HFF-Myc (cell line): Measurements from ENCODE around the gene MYO1G.

Experiments
- DNase-seq: peaks from one replicate; pipeline ENCODE4 v3.0.0-alpha.2; 2011; ENCODE audit warnings: low read depth; ENCODE audit errors: extremely low read depth
- H3K4me3 ChIP-seq: replicated peaks from 2 replicates; pipeline ENCODE4 v1.5.1; 2011; ENCODE audit warnings: low read depth, mild to moderate bottlenecking, control low read depth, low read length
- TF ChIP-seq, protein P1 (sequence below): IDR thresholded peaks from 2 replicates; pipeline ENCODE4 v1.5.1; 2012; ENCODE audit warnings: mild to moderate bottlenecking, low read depth, low read length, control low read depth; ENCODE audit errors: missing control alignments

Gene MYO1G

GRCh38 chr7:44918029-44918428 is 60.8 kb downstream of the MYO1G start:
- TF ChIP-seq, protein P1, sequence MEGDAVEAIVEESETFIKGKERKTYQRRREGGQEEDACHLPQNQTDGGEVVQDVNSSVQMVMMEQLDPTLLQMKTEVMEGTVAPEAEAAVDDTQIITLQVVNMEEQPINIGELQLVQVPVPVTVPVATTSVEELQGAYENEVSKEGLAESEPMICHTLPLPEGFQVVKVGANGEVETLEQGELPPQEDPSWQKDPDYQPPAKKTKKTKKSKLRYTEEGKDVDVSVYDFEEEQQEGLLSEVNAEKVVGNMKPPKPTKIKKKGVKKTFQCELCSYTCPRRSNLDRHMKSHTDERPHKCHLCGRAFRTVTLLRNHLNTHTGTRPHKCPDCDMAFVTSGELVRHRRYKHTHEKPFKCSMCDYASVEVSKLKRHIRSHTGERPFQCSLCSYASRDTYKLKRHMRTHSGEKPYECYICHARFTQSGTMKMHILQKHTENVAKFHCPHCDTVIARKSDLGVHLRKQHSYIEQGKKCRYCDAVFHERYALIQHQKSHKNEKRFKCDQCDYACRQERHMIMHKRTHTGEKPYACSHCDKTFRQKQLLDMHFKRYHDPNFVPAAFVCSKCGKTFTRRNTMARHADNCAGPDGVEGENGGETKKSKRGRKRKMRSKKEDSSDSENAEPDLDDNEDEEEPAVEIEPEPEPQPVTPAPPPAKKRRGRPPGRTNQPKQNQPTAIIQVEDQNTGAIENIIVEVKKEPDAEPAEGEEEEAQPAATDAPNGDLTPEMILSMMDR, result no peak
- no peak for DNase-seq

DNA sequence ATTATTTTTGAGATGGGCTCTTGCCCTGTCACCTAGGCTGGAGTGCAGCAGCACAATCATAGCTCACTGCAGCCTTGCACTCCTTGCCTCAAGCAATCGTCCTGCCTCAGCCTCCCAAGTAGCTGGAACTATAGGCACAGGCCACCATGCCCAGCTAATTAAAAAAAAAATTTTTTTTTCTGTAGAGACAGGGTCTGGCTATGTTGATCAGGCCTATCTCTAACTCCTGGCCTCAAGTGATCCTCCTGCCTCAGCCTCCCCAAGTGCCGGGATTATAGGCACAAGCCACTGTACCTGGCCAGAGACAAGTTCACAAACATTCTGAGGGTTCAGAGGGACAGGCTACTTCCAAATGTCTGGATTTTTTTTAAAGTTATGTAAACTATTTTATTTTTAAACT is 61.4 kb downstream of the MYO1G start:
- H3K4me3 ChIP-seq, result no peak overlapping the region
- no peak for DNase-seq
- TF ChIP-seq, protein P1, result no peak

More at GRCh38 chr7:44918029-44918428, 60.8 kb downstream of the MYO1G start:
- no peak overlapping the region for H3K4me3 ChIP-seq

DNA sequence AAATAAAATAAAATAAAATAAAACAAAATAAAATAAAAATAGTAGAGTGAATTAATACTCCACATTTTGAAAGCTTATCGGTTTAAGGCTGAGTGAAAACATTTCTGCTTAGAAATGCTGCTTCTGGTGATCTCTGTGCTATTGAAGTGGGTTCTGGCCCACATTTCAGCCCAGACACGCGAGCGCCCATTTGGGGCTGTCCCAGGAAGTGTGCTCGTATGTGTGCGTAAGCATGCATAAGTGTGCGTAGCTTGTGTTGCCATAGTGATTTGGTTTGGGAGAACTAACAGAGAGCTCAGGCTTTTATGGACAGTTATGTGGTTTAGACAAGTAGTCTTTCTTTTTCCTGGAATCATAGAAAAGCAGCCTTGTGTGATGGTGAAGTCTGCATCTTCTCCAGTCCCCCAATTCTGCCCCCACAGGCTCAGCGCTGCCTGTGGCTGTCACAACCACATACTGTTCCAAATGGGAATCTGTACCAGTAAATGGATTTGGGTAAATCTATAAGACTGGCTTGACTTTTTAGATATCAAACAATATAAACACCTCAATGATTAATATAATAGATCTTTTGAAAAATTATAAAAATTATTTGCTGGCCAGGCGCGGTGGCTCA is 63.7 kb downstream of the MYO1G start:
- no peak for DNase-seq
- H3K4me3 ChIP-seq, result no peak overlapping the region
- TF ChIP-seq, protein P1, result no peak

DNA sequence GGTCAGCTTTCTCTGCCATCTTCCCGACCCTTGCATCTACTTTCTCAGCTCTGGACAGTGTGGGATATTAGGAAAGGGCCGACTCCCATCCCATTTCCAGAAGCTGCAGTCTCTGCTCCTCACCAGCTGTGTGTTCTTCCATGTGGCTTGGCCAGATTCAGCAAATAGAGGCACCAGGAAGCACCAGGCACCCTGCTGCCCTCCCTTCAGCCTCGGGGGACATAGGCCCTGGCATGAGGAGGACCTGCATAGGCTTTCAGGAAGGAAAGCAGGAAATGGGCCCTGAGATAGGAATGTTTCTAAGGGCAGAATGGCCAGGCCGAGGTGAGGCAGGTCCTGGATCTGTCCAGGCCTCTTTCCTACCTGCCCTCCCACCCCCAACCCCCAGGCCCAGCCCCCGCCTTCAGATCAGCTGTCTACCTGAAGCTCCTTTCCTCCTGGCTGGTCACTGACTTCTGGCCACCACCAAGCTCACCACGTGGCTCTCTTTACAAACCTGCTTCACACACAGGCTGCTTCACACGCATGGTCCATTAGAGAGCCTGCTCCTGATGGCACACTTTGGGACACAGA is 66.0 kb downstream of the MYO1G start:
- TF ChIP-seq, protein P1, result no peak
- H3K4me3 ChIP-seq, result no peak overlapping the region
- no peak for DNase-seq
